PC-9 (cell line): Measurements from ENCODE around the gene PLAGL2. TPM values are rescaled to one million over a fixed set of nuclear protein-coding genes. Genes with fewer than 3 reads are reported as not detected.
"Not testable (repeated sequence)": the region's sequence is repeated elsewhere in the genome, so short reads cannot be mapped to it uniquely, and the experiment has no call there.

Source experiments
- BruUV-seq: library from RNA; stranded (reverse); fragments of 400-500 nt; replicated peaks from 2 replicates; lab custom pipeline; 2021; lab: Mats Ljungman, UMichigan
- CTCF ChIA-PET: fragments of 300-600 bp; sonication (Branson Sonifier 250); formaldehyde crosslinking; loops from one replicate; lab custom pipeline; 2022; ENCODE audit warnings: antibody characterized with exemption; lab: Charles Lee
- POLR2A ChIA-PET: fragments of 300-600 bp; sonication (Branson Sonifier 250); formaldehyde crosslinking; loops from one replicate; lab custom pipeline; 2022; ENCODE audit warnings: antibody characterized with exemption; ENCODE audit not compliant: unreplicated experiment; lab: Charles Lee
- DNase-seq, 2 experiments: peaks; one replicate each; pipeline versions ENCODE4 v3.0.0 to v3.0.0-alpha.2; 2015 to 2022; ENCODE audit warnings: mixed read lengths in 1 of 2
- H2AFZ ChIP-seq: fragments of 200-600 bp; sonication (generic); 2 replicates; pipeline ENCODE4 v1.8.1; 2017; ENCODE audit warnings: antibody characterized with exemption
- H3F3A ChIP-seq: fragments of 200-600 bp; sonication (generic); 2 replicates; pipeline ENCODE4 v1.8.1; 2017; ENCODE audit warnings: antibody characterized with exemption, mild to moderate bottlenecking, low read depth; ENCODE audit not compliant: insufficient read depth
- H3K27ac ChIP-seq: fragments of 200-600 bp; sonication (generic); 2 replicates; pipeline ENCODE4 v1.6.1; 2016; ENCODE audit warnings: mixed run types
- H3K27me3 ChIP-seq: fragments of 200-600 bp; sonication (generic); 2 replicates; pipeline ENCODE4 v1.6.1; 2016; ENCODE audit warnings: low read depth, mixed run types; ENCODE audit not compliant: insufficient read depth
- H3K36me3 ChIP-seq: fragments of 200-600 bp; sonication (generic); 2 replicates; pipeline ENCODE4 v1.6.1; 2016; ENCODE audit warnings: low read depth, mixed run types
- H3K4me1 ChIP-seq: fragments of 200-600 bp; sonication (generic); replicated peaks from 2 replicates; pipeline ENCODE4 v1.6.1; 2016; ENCODE audit warnings: mixed run types; ENCODE audit not compliant: insufficient read depth
- H3K4me2 ChIP-seq: fragments of 200-600 bp; sonication (generic); 2 replicates; pipeline ENCODE4 v1.6.1; 2017; ENCODE audit warnings: mixed run types
- H3K4me3 ChIP-seq: fragments of 200-600 bp; sonication (generic); 2 replicates; pipeline ENCODE4 v1.6.1; 2016; ENCODE audit warnings: mixed run types
- H3K79me2 ChIP-seq: fragments of 200-600 bp; sonication (generic); 2 replicates; pipeline ENCODE4 v1.6.1; 2017; ENCODE audit warnings: low read depth, mixed run types
- H3K9me2 ChIP-seq: fragments of 200-600 bp; sonication (generic); 2 replicates; pipeline ENCODE4 v1.8.1; 2017; ENCODE audit warnings: mild to moderate bottlenecking; ENCODE audit not compliant: insufficient read depth
- H3K9me3 ChIP-seq: fragments of 200-600 bp; sonication (generic); 2 replicates; pipeline ENCODE4 v1.8.1; 2016; ENCODE audit warnings: low read depth; ENCODE audit not compliant: insufficient read depth
- H4K20me1 ChIP-seq: fragments of 200-600 bp; sonication (generic); 2 replicates; pipeline ENCODE4 v1.8.1; 2017; ENCODE audit not compliant: insufficient read depth
- CTCF ChIP-seq: fragments of 200-600 bp; sonication (generic); conservative IDR thresholded peaks from 2 replicates; pipeline ENCODE4 v1.6.1; 2017; ENCODE audit warnings: mixed run types, antibody characterized with exemption, mild to moderate bottlenecking, moderate library complexity
- EZH2 ChIP-seq: fragments of 200-600 bp; sonication (generic); IDR thresholded peaks from 2 replicates; pipeline ENCODE4 v1.8.0; 2017; ENCODE audit warnings: antibody characterized with exemption, low read depth
- intact Hi-C: fragments of 100-400 bp; cut with micrococcal nuclease; formaldehyde crosslinking; loops from one replicate; pipeline ENCODE4 v1.10.0; 2022; ENCODE audit not compliant: unreplicated experiment
- total RNA-seq: library from RNA; stranded (reverse); gene quantifications from 2 replicates; pipeline ENCODE4 v1.2.3, GENCODE V29; 2021

PLAGL2 gene
- total RNA-seq, 1 experiment from 2014 or later: 23.8 TPM

- Histone ChIP-seq H3K4me2 (no peak overlapping the region), H4K20me1 (peaks cover 51% of the 10 kb centered on the region), H3K79me2 (peaks cover 23% of the 10 kb centered on the region), H3K27me3 (no peaks in the 10 kb centered on the region), H3F3A (peaks cover 5% of the 10 kb centered on the region; the same call in 1 of the 2 replicates), H3K4me1 (peaks cover 3% of the 10 kb centered on the region; the same call in 1 of the 2 replicates), H3K9me3 (no peaks in the 10 kb centered on the region), H3K9me2 (no peaks in the 10 kb centered on the region), H3K27ac (no peak overlapping the region), H3K4me3 (no peak overlapping the region), H3K36me3 (peaks cover 17% of the 10 kb centered on the region; the same call in 1 of the 2 replicates), H2AFZ (no peak overlapping the region)
- no TSS peak for BruUV-seq
- ChIA-PET CTCF (no interaction called here), POLR2A (no interaction called here)
- intact Hi-C loops: no loop called here
- TF ChIP-seq EZH2: no peak
- no peak for TF ChIP-seq CTCF
- peak in 1 of 2 experiments; percentile 5 for DNase-seq
Measured at GRCh38 chr20:32199006-32199405, 8.5 kb downstream of the PLAGL2 start.

GRCh38 chr20:32197136-32197535, 10.4 kb downstream of the PLAGL2 start:
- H3K27ac ChIP-seq, H3F3A ChIP-seq, DNase-seq, H2AFZ ChIP-seq, POLR2A ChIA-PET, H3K79me2 ChIP-seq, CTCF ChIA-PET, H3K9me2 ChIP-seq, H3K4me1 ChIP-seq, H3K4me2 ChIP-seq, H3K27me3 ChIP-seq, BruUV-seq, H3K4me3 ChIP-seq, intact Hi-C loops, H3K9me3 ChIP-seq: not testable (repeated sequence)
- Histone ChIP-seq H4K20me1 (peaks cover 37% of the 10 kb centered on the region), H3K36me3 (peaks cover 17% of the 10 kb centered on the region; the same call in 1 of the 2 replicates)

GRCh38 chr20:32196613-32197012, 10.9 kb downstream of the PLAGL2 start:
- POLR2A ChIA-PET, H3K4me2 ChIP-seq: not testable (repeated sequence)

GRCh38 chr20:32195581-32195980, 12.0 kb downstream of the PLAGL2 start:
- no peak overlapping the region for H3K27ac ChIP-seq
- H3K9me3 ChIP-seq: no peaks in the 10 kb centered on the region
- H3K36me3 ChIP-seq: peaks cover 9% of the 10 kb centered on the region; the same call in 1 of the 2 replicates
- no peaks in the 10 kb centered on the region for H3K4me1 ChIP-seq
- H3K4me2 ChIP-seq: no peak overlapping the region
- peaks cover 13% of the 10 kb centered on the region; the same call in 1 of the 2 replicates for H3F3A ChIP-seq
- CTCF ChIA-PET: no interaction called here
- TF ChIP-seq CTCF (no peak), EZH2 (no peak)
- H3K27me3 ChIP-seq: no peaks in the 10 kb centered on the region
- H3K9me2 ChIP-seq: no peaks in the 10 kb centered on the region
- BruUV-seq: no TSS peak
- H3K79me2 ChIP-seq: 0 out of 2 replicates have a peak, but pooled peaks cover 3% of the 10 kb centered on the region
- no peak for DNase-seq
- POLR2A ChIA-PET: no interaction called here
- intact Hi-C loops: no loop called here
- H4K20me1 ChIP-seq: peaks cover 25% of the 10 kb centered on the region
- H3K4me3 ChIP-seq: no peak overlapping the region
- no peak overlapping the region for H2AFZ ChIP-seq

More at GRCh38 chr20:32196613-32197012, 10.9 kb downstream of the PLAGL2 start:
- intact Hi-C loops, H3K4me1 ChIP-seq, H3K4me3 ChIP-seq, H3K27ac ChIP-seq, H3K9me3 ChIP-seq, DNase-seq, BruUV-seq, H3K79me2 ChIP-seq, H3K9me2 ChIP-seq, H2AFZ ChIP-seq, H3K27me3 ChIP-seq: not testable (repeated sequence)
- CTCF ChIA-PET: interaction anchor here (0.6 kb wide), 1 partner anchor 157 kb away, joined by 4 read pairs; no protein-coding TSS in a partner anchor
- Histone ChIP-seq H4K20me1 (peaks cover 35% of the 10 kb centered on the region), H3F3A (peaks cover 13% of the 10 kb centered on the region; the same call in 1 of the 2 replicates), H3K36me3 (peaks cover 14% of the 10 kb centered on the region; the same call in 1 of the 2 replicates)
